H1 (cell line): ENCODE measurements around the gene PPARA. TPM values are rescaled to one million over a fixed set of nuclear protein-coding genes. Genes with fewer than 3 reads are reported as not detected.

Source experiments
- CTCF ChIA-PET: fragments of 300-600 bp; sonication (Branson Sonifier 250); formaldehyde crosslinking; loops from one replicate; lab custom pipeline; 2021; ENCODE audit not compliant: partially characterized antibody; lab: Charles Lee
- POLR2A ChIA-PET: fragments of 300-600 bp; sonication (Branson Sonifier 250); formaldehyde crosslinking; loops from one replicate; lab custom pipeline; 2021; ENCODE audit warnings: inconsistent platforms; ENCODE audit not compliant: partially characterized antibody; lab: Charles Lee
- DNase-seq, 2 experiments: peaks; one replicate each; pipeline versions ENCODE4 v3.0.0 to v3.0.0-alpha.2; 2010 to 2022; ENCODE audit warnings: low spot score in 2 of 2, low read depth in 1 of 2, mixed read lengths in 1 of 2
- FAIRE-seq: peaks from 2 replicates; lab custom pipeline; 2011; peaks lifted over from hg19 to GRCh38; lab: Jason Lieb, UNC
- H2AFZ ChIP-seq: 2 replicates; pipeline ENCODE4 v1.8.1; 2012; ENCODE audit warnings: low read length, inconsistent platforms
- H2AK5ac ChIP-seq: 2 replicates; pipeline ENCODE4 v1.6.1; 2013; ENCODE audit warnings: low read depth, low read length
- H2BK120ac ChIP-seq: replicated peaks from 2 replicates; pipeline ENCODE3; 2013; ENCODE audit warnings: low read depth, low read length, inconsistent platforms
- H2BK12ac ChIP-seq: 2 replicates; pipeline ENCODE4 v1.6.1; 2013; ENCODE audit warnings: low read depth, low read length
- H2BK15ac ChIP-seq: 2 replicates; pipeline ENCODE4 v1.6.1; 2013; ENCODE audit warnings: low read length
- H2BK20ac ChIP-seq: 2 replicates; pipeline ENCODE4 v1.6.1; 2013; ENCODE audit warnings: low read length
- H2BK5ac ChIP-seq: 2 replicates; pipeline ENCODE4 v1.6.1; 2013; ENCODE audit warnings: low read depth, low read length
- H3K14ac ChIP-seq: 2 replicates; pipeline ENCODE4 v1.6.1; 2013; ENCODE audit warnings: inconsistent platforms; ENCODE audit not compliant: insufficient read length
- H3K18ac ChIP-seq: 2 replicates; pipeline ENCODE4 v1.6.1; 2013; ENCODE audit warnings: low read length; ENCODE audit errors: extremely low read depth
- H3K23ac ChIP-seq: 2 replicates; pipeline ENCODE4 v1.6.1; 2013; ENCODE audit warnings: inconsistent platforms; ENCODE audit not compliant: insufficient read length
- H3K23me2 ChIP-seq: 2 replicates; pipeline ENCODE4 v1.6.1; 2013; ENCODE audit warnings: low read depth, low read length
- H3K27ac ChIP-seq: 2 replicates; pipeline ENCODE4 v1.6.1; 2011; ENCODE audit warnings: low read depth, low read length, inconsistent platforms
- H3K27me3 ChIP-seq, 4 experiments: replicated peaks in 1 of 4; 1 replicate in 1 of 4; 2 replicates in 3 of 4; pipeline versions ENCODE4 v1.6.1 to v1.8.1; 2011 to 2013; ENCODE audit warnings: low read length in 3 of 4, mild to moderate bottlenecking in 3 of 4, inconsistent platforms in 2 of 4, mixed read lengths in 2 of 4, moderate library complexity in 1 of 4; ENCODE audit not compliant: control insufficient read depth in 3 of 4, insufficient read depth in 3 of 4; ENCODE audit errors: extremely low read depth in 1 of 4
- H3K36me3 ChIP-seq, 4 experiments: 2 replicates each; pipeline versions ENCODE4 v1.6.1 to v1.8.1; 2011 to 2013; ENCODE audit warnings: mild to moderate bottlenecking in 4 of 4, low read length in 3 of 4, moderate library complexity in 2 of 4, control low read depth in 1 of 4, inconsistent platforms in 1 of 4; ENCODE audit not compliant: insufficient read depth in 4 of 4, control insufficient read depth in 2 of 4
- H3K4ac ChIP-seq: replicated peaks from 2 replicates; pipeline ENCODE3; 2013; ENCODE audit warnings: low read length, low read depth, mixed read lengths, inconsistent platforms; ENCODE audit not compliant: insufficient read length
- H3K4me1 ChIP-seq, 4 experiments: replicated peaks in 1 of 4; 1 replicate in 1 of 4; 2 replicates in 3 of 4; pipeline versions ENCODE4 v1.6.1 to v1.8.1; 2011 to 2013; ENCODE audit warnings: low read length in 3 of 4, inconsistent platforms in 2 of 4, mixed read lengths in 1 of 4; ENCODE audit not compliant: insufficient read depth in 4 of 4, control insufficient read depth in 3 of 4
- H3K4me2 ChIP-seq, 2 experiments: 2 replicates each; pipeline versions ENCODE4 v1.6.1 to v1.8.1; 2011 to 2013; ENCODE audit warnings: low read depth in 2 of 2, low read length in 2 of 2, control low read depth in 1 of 2, inconsistent platforms in 1 of 2, mild to moderate bottlenecking in 1 of 2; ENCODE audit not compliant: insufficient read depth in 1 of 2
- H3K4me3 ChIP-seq, 4 experiments: fragments of 200-600, 300-600 bp in 1 of 4; sonication (generic), shearing (Covaris generic), sonication (Bioruptor Twin) in 1 of 4; 2 replicates each; pipeline versions ENCODE4 v1.5.1 to v1.8.1; 2011 to 2016; ENCODE audit warnings: low read length in 4 of 4, low read depth in 3 of 4, control low read depth in 2 of 4, inconsistent platforms in 2 of 4, mild to moderate bottlenecking in 2 of 4, mixed read lengths in 1 of 4, moderate library complexity in 1 of 4; ENCODE audit not compliant: insufficient read depth in 2 of 4; ENCODE audit errors: extremely low read depth in 1 of 4
- H3K56ac ChIP-seq: replicated peaks from 2 replicates; pipeline ENCODE3; 2013; ENCODE audit warnings: low read depth, mild to moderate bottlenecking, mixed read lengths, low read length, inconsistent platforms; ENCODE audit not compliant: insufficient read length
- H3K79me1 ChIP-seq: 2 replicates; pipeline ENCODE4 v1.6.1; 2013; ENCODE audit warnings: low read depth, low read length, control low read depth
- H3K79me2 ChIP-seq, 2 experiments: 2 replicates each; pipeline versions ENCODE4 v1.6.1 to v1.8.1; 2012 to 2013; ENCODE audit warnings: low read length in 2 of 2, mild to moderate bottlenecking in 2 of 2, inconsistent platforms in 1 of 2; ENCODE audit not compliant: insufficient read depth in 2 of 2, control insufficient read depth in 1 of 2
- H3K9ac ChIP-seq, 4 experiments: replicated peaks in 1 of 4; 1 replicate in 1 of 4; 2 replicates in 3 of 4; pipeline versions ENCODE4 v1.6.1 to v1.8.1; 2011 to 2013; ENCODE audit warnings: low read depth in 3 of 4, low read length in 3 of 4, control low read depth in 2 of 4, mild to moderate bottlenecking in 2 of 4, moderate library complexity in 2 of 4, inconsistent platforms in 1 of 4; ENCODE audit errors: extremely low read depth in 1 of 4
- H3K9me3 ChIP-seq, 2 experiments: 2 replicates each; pipeline versions ENCODE4 v1.6.1 to v1.8.1; 2012 to 2013; ENCODE audit warnings: mild to moderate bottlenecking in 2 of 2, moderate library complexity in 2 of 2, control low read depth in 1 of 2, inconsistent platforms in 1 of 2, low read depth in 1 of 2, low read length in 1 of 2, mixed read lengths in 1 of 2; ENCODE audit not compliant: insufficient read depth in 2 of 2
- H4K20me1 ChIP-seq, 2 experiments: replicated peaks in 1 of 2; 2 replicates each; pipeline versions ENCODE3 to v1.8.1; 2011 to 2013; ENCODE audit warnings: inconsistent platforms in 2 of 2, low read length in 2 of 2, mild to moderate bottlenecking in 1 of 2; ENCODE audit not compliant: insufficient read depth in 2 of 2, control insufficient read depth in 1 of 2
- H4K5ac ChIP-seq: 2 replicates; pipeline ENCODE4 v1.6.1; 2013; ENCODE audit warnings: low read length, low read depth, mixed read lengths, inconsistent platforms; ENCODE audit not compliant: insufficient read length
- H4K8ac ChIP-seq: 2 replicates; pipeline ENCODE4 v1.8.0; 2013; ENCODE audit warnings: mild to moderate bottlenecking, moderate library complexity, low read length, inconsistent platforms; ENCODE audit not compliant: insufficient read depth; ENCODE audit errors: extremely low read depth
- H4K91ac ChIP-seq: replicated peaks from 2 replicates; pipeline ENCODE3; 2013; ENCODE audit warnings: low read length, mixed read lengths, inconsistent platforms; ENCODE audit not compliant: insufficient read length
- EP300 ChIP-seq, 2 experiments: IDR thresholded peaks; 1 replicate in 1 of 2; 2 replicates in 1 of 2; pipeline ENCODE4 v1.6.1; 2011 to 2012; ENCODE audit warnings: low read depth in 2 of 2, low read length in 2 of 2, mild to moderate bottlenecking in 2 of 2, borderline replicate concordance in 1 of 2, inconsistent platforms in 1 of 2, moderate library complexity in 1 of 2
- GABPA ChIP-seq: IDR thresholded peaks from 2 replicates; pipeline ENCODE4 v1.6.1; 2011; ENCODE audit warnings: mild to moderate bottlenecking, low read length, moderate library complexity, borderline replicate concordance; ENCODE audit not compliant: insufficient read depth
- GTF2F1 ChIP-seq: IDR thresholded peaks from 2 replicates; pipeline ENCODE4 v1.6.1; 2012; ENCODE audit warnings: low read depth, low read length, improper control_type of control experiment, borderline replicate concordance
- HDAC2 ChIP-seq, 2 experiments: fragments of 300-600 bp in 1 of 2; sonication (generic) in 1 of 2; IDR thresholded peaks; 2 replicates each; pipeline ENCODE4 v1.6.1; 2011 to 2012; ENCODE audit warnings: low read depth in 2 of 2, low read length in 2 of 2, mild to moderate bottlenecking in 2 of 2, moderate library complexity in 2 of 2, borderline replicate concordance in 1 of 2, inconsistent platforms in 1 of 2
- KDM1A ChIP-seq: fragments of 200-600, 300-600 bp; sonication (generic); IDR thresholded peaks from 2 replicates; pipeline ENCODE4 v1.7.1; 2016; ENCODE audit warnings: mild to moderate bottlenecking, low read length, borderline replicate concordance
- POLR2AphosphoS5 ChIP-seq: IDR thresholded peaks from 2 replicates; pipeline ENCODE4 v1.6.1; 2011; ENCODE audit warnings: low read depth, low read length
- RNF2 ChIP-seq: fragments of 200-900, 300-1000 bp; sonication (generic); IDR thresholded peaks from 2 replicates; pipeline ENCODE4 v1.7.1; 2016; ENCODE audit warnings: borderline replicate concordance, low read depth, mild to moderate bottlenecking, antibody characterized with exemption, low read length; ENCODE audit not compliant: poor library complexity, severe bottlenecking; ENCODE audit errors: missing control alignments
- SIN3A ChIP-seq, 2 experiments: IDR thresholded peaks in 1 of 2; conservative IDR thresholded peaks in 1 of 2; 2 replicates each; pipeline ENCODE4 v1.6.1; 2011 to 2012; ENCODE audit warnings: low read length in 2 of 2, improper control_type of control experiment in 1 of 2, low read depth in 1 of 2, mild to moderate bottlenecking in 1 of 2
- SP4 ChIP-seq: IDR thresholded peaks from 2 replicates; pipeline ENCODE4 v1.6.1; 2012; ENCODE audit warnings: low read length, inconsistent platforms
- TCF12 ChIP-seq: IDR thresholded peaks from 2 replicates; pipeline ENCODE4 v1.6.1; 2011; ENCODE audit warnings: low read depth, mild to moderate bottlenecking, low read length
- WGBS, 2 experiments: shearing (Covaris generic) in 1 of 2; methylation state at CpG; one replicate each; pipeline versions ENCODE4 v1.1.6 to v1.1.7; 2013 to 2015; ENCODE audit warnings: low lambda C conversion rate in 2 of 2, mixed read lengths in 2 of 2, inconsistent platforms in 1 of 2, low coverage in 1 of 2, missing lambda C conversion rate in 1 of 2; ENCODE audit not compliant: insufficient replicate concordance in 2 of 2, insufficient coverage in 1 of 2, insufficient read length in 1 of 2; ENCODE audit errors: extremely low coverage in 1 of 2, missing lambda C conversion rate in 1 of 2; 5-methylcytosine and 5-hydroxymethylcytosine counted together
- polyA plus RNA-seq, 7 experiments: library from polyadenylated mRNA; depleted of rRNA in 3 of 7; stranded (reverse) in 5 of 7; unstranded in 2 of 7; fragments of >200 nt in 5 of 7; fragments of 200-250 nt in 2 of 7; gene quantifications; 1 replicate in 5 of 7; 2 replicates in 1 of 7; 4 replicates in 1 of 7; pipeline versions ENCODE4 v1.2.1 to v1.2.3, GENCODE V29; 2011 to 2013; ENCODE audit warnings: missing spikeins in 2 of 7, mixed read lengths in 2 of 7
- total RNA-seq: library from RNA; stranded (reverse); fragmentation: NEBNext Ultra II Directional; extraction: Animal tissue kit (Norgen Biotek cat#: 25700); gene quantifications from 2 replicates; pipeline ENCODE4 v1.2.1, GENCODE V29; 2021
- TF ChIP-seq, protein P1 (sequence below), 3 experiments: IDR thresholded peaks; 1 replicate in 2 of 3; 2 replicates in 1 of 3; pipeline versions ENCODE4 v1.5.1 to v1.6.1; 2011; ENCODE audit warnings: low read length in 3 of 3, mild to moderate bottlenecking in 3 of 3, inconsistent platforms in 2 of 3, low read depth in 1 of 3, moderate library complexity in 1 of 3; ENCODE audit not compliant: insufficient read depth in 1 of 3; ENCODE audit errors: control extremely low read depth in 1 of 3

Gene PPARA
- total and polyA plus RNA-seq, 2 of the 8 experiments (the other 6 are each of a cell fraction or from before 2014, with no cell fraction given), result 3.1 to 8.2 TPM

DNA sequence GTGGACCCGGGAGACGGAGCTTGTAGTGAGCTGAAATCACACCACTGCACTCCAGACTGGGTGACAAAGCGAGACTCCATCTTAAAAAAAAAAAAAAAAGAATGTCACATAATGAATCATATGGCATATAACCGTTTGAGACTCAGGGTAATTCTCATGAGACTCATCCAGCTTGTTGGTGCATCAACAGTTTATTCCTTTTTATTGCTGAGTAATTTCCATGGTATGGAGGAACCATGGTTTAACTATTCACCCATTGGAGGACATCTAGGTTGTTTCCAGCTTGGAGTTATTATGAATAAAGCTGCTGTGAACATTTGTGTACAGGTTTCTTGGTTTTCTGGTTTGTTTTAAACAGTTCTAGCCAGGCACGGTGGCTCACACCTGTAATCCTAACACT is 25.3 kb downstream of the PPARA start:
- no peaks in the 10 kb centered on the region for H3K23me2 ChIP-seq
- H3K9me3 ChIP-seq, result peaks cover 12 to 17% of the 10 kb centered on the region in 2 experiments
- H3K56ac ChIP-seq, result no peak overlapping the region
- no peak overlapping the region for H2BK12ac ChIP-seq
- no peaks in the 10 kb centered on the region for H3K79me1 ChIP-seq
- no peak overlapping the region for H3K23ac ChIP-seq
- no peak overlapping the region for H2BK120ac ChIP-seq
- FAIRE-seq (no peak), DNase-seq (no peak)
- no peak overlapping the region for H4K8ac ChIP-seq
- no peak overlapping the region for H3K18ac ChIP-seq
- no peak overlapping the region for H3K4me3 ChIP-seq
- H3K9ac ChIP-seq, result no peak overlapping the region
- no peak overlapping the region for H3K4ac ChIP-seq
- no peak overlapping the region for H2BK15ac ChIP-seq
- H4K5ac ChIP-seq, result no peak overlapping the region
- H4K91ac ChIP-seq, result no peak overlapping the region
- H2BK5ac ChIP-seq, result no peak overlapping the region
- no peaks in the 10 kb centered on the region for H3K4me1 ChIP-seq
- no peak overlapping the region for H2BK20ac ChIP-seq
- no peaks in the 10 kb centered on the region for H3K27me3 ChIP-seq
- H4K20me1 ChIP-seq, result no peaks in the 10 kb centered on the region
- H2AK5ac ChIP-seq, result no peak overlapping the region
- ChIA-PET CTCF (no interaction called here), POLR2A (no interaction called here)
- no peaks in the 10 kb centered on the region for H3K79me2 ChIP-seq
- H3K27ac ChIP-seq, result no peak overlapping the region
- WGBS, 2 experiments, result 95% methylated on average over 4 of the region's 5 CpGs; no CpG with 5 or more reads in 1 of the 2 experiments
- no peak overlapping the region for H3K4me2 ChIP-seq
- no peak overlapping the region for H2AFZ ChIP-seq
- H3K14ac ChIP-seq, result no peak overlapping the region
- H3K36me3 ChIP-seq, result no peaks in the 10 kb centered on the region
- TF ChIP-seq GTF2F1 (no peak), RNF2 (no peak), TCF12 (no peak), HDAC2 (IDR thresholded peaks at IDR 0.05; ENCODE audit: borderline replicate concordance in 1 of 2, low read depth in 2 of 2, low read length in 2 of 2) (no peak), EP300 (IDR thresholded peaks at IDR 0.05; ENCODE audit: borderline replicate concordance in 1 of 2, low read depth in 2 of 2, low read length in 2 of 2) (no peak), SIN3A (conservative IDR thresholded peaks at IDR 0.05 in 1 of 2, IDR thresholded peaks at IDR 0.05 in 1 of 2; ENCODE audit: low read depth in 1 of 2, low read length in 2 of 2) (no peak), KDM1A (no peak), SP4 (no peak), GABPA (no peak), POLR2AphosphoS5 (no peak)
- TF ChIP-seq, protein P1, sequence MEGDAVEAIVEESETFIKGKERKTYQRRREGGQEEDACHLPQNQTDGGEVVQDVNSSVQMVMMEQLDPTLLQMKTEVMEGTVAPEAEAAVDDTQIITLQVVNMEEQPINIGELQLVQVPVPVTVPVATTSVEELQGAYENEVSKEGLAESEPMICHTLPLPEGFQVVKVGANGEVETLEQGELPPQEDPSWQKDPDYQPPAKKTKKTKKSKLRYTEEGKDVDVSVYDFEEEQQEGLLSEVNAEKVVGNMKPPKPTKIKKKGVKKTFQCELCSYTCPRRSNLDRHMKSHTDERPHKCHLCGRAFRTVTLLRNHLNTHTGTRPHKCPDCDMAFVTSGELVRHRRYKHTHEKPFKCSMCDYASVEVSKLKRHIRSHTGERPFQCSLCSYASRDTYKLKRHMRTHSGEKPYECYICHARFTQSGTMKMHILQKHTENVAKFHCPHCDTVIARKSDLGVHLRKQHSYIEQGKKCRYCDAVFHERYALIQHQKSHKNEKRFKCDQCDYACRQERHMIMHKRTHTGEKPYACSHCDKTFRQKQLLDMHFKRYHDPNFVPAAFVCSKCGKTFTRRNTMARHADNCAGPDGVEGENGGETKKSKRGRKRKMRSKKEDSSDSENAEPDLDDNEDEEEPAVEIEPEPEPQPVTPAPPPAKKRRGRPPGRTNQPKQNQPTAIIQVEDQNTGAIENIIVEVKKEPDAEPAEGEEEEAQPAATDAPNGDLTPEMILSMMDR (IDR thresholded peaks at IDR 0.05; ENCODE audit: control extremely low read depth in 1 of 3, insufficient read depth in 1 of 3, low read depth in 1 of 3, low read length in 3 of 3), result no peak
